GM19043 (cell line): ENCODE results near the gene INAFM2.

Experiments used
- ATAC-seq: cut with Tn5 transposase; IDR thresholded peaks from one replicate; pipeline ENCODE4 v1.9.1; 2021; ENCODE audit warnings: low read depth; ENCODE audit not compliant: unreplicated experiment

Gene INAFM2

GRCh38 chr15:40340740-40341400 is 17.4 kb downstream of the INAFM2 start, which contains the start of gene CCDC9B:
CCDC9B (minus strand) TSS chr15:40340939; CDS start chr15:40340819, 120 bp downstream.
- no peak for ATAC-seq

GRCh38 chr15:40342416-40343320 is 19.2 kb downstream of the INAFM2 start:
- no peak for ATAC-seq

GRCh38 chr15:40343512-40343911 is 20.0 kb downstream of the INAFM2 start:
- no peak for ATAC-seq

GRCh38 chr15:40344217-40344616 is 20.7 kb downstream of the INAFM2 start:
- ATAC-seq, result no peak

GRCh38 chr15:40344631-40345120 is 21.2 kb downstream of the INAFM2 start:
- no peak for ATAC-seq

- ATAC-seq, result no peak
Measured at GRCh38 chr15:40345225-40345866, 21.9 kb downstream of the INAFM2 start.

GRCh38 chr15:40345867-40346578 is 22.5 kb downstream of the INAFM2 start:
- ATAC-seq, result no peak

GRCh38 chr15:40346579-40347558 is 23.4 kb downstream of the INAFM2 start:
- no peak for ATAC-seq

GRCh38 chr15:40347559-40348473 is 24.3 kb downstream of the INAFM2 start:
- ATAC-seq, result no peak

GRCh38 chr15:40348474-40348870 is 25.0 kb downstream of the INAFM2 start:
- ATAC-seq, result no peak

GRCh38 chr15:40349163-40349562 is 25.7 kb downstream of the INAFM2 start:
- no peak for ATAC-seq

- no peak for ATAC-seq
Measured at GRCh38 chr15:40352281-40352901, 28.9 kb downstream of the INAFM2 start.

GRCh38 chr15:40353697-40354096 is 30.2 kb downstream of the INAFM2 start:
- no peak for ATAC-seq

- ATAC-seq, result no peak
Measured at GRCh38 chr15:40354408-40355171, 31.1 kb downstream of the INAFM2 start.

- no peak for ATAC-seq
Measured at GRCh38 chr15:40355976-40356585, 32.6 kb downstream of the INAFM2 start.

- ATAC-seq, result no peak
Measured at GRCh38 chr15:40357246-40357645, 33.8 kb downstream of the INAFM2 start.
